Measurements from ENCODE around the gene LRIG1. TPM values are rescaled to one million over a fixed set of nuclear protein-coding genes. Genes with fewer than 3 reads are reported as not detected.

Gene LRIG1
- total RNA-seq, 2 donors from 2014 or later = 119 to 186 TPM

- peak; percentile 49 for DNase-seq (ENCODE audit: low spot score)
- Histone ChIP-seq H3K9me3 (no peaks in the 10 kb centered on the region), H3K27ac (peak overlapping the region; percentile 92 to 97), H3K4me1 (replicated peaks) (peaks cover 27% of the 10 kb centered on the region), H3K36me3 (no peaks in the 10 kb centered on the region), H3K4me3 (peak overlapping the region; percentile 98 to 99), H3K27me3 (replicated peaks; ENCODE audit: insufficient read depth) (no peaks in the 10 kb centered on the region)
- 35% methylated on average over 4 of the region's 4 CpGs for WGBS
- intact Hi-C loops (cut with DNase I) = loop anchor here (5.0 kb wide), 1 partner anchor 46 kb away; no protein-coding TSS in a partner anchor
- TF ChIP-seq POLR2AphosphoS5 (IDR thresholded peaks at IDR 0.05) (peak; percentile 39), CTCF (IDR thresholded peaks at IDR 0.05) (no peak)
These were observed 2.7 kb downstream of the LRIG1 start for GRCh38 chr3:66497985-66498671.

- H3K4me1 ChIP-seq (replicated peaks) = peaks cover 30% of the 10 kb centered on the region
- DNase-seq (ENCODE audit: low spot score) = peak; percentile 53
- H3K4me3 ChIP-seq = peak overlapping the region; percentile 98 to 99
These were observed 3.4 kb downstream of the LRIG1 start for GRCh38 chr3:66497288-66497984.

DNA sequence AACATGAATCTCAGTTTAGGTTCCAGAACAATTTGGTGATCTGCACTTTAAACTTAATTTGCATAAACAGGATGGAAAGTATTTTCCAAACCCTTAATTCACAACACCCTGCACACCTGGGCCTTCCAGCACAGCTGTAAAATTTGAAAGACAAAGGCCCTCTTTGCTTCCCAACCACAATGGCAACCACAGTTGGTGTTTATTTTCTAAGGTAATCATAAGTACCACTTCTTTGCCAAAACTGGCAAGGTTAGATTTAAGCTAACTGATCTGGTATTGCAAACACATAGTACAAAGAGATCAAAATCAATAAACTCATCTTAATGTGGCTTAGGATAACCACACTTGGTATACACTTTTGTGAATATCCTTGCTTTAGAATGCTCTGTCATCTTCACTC lies 4.1 kb downstream of the LRIG1 start:
- intact Hi-C loops (cut with DNase I) = loop anchor here (5.0 kb wide), 1 partner anchor 44 kb away; no protein-coding TSS in a partner anchor
- TF ChIP-seq POLR2AphosphoS5 (IDR thresholded peaks at IDR 0.05) = no peak
- no peak for TF ChIP-seq POLR2A (IDR thresholded peaks at IDR 0.05)
- no peak for TF ChIP-seq CTCF (IDR thresholded peaks at IDR 0.05)
- Histone ChIP-seq H3K4me1 (replicated peaks) (peaks cover 32% of the 10 kb centered on the region), H3K27ac (peak overlapping the region; percentile 68 to 97), H3K4me3 (peak overlapping the region in 1 of 2 donors; percentile 14), H3K36me3 (no peaks in the 10 kb centered on the region), H3K9me3 (no peaks in the 10 kb centered on the region), H3K27me3 (replicated peaks; ENCODE audit: insufficient read depth) (no peaks in the 10 kb centered on the region)
- no peak for DNase-seq (ENCODE audit: low spot score)

More at GRCh38 chr3:66497288-66497984, 3.4 kb downstream of the LRIG1 start:
- Histone ChIP-seq H3K36me3 (no peaks in the 10 kb centered on the region), H3K9me3 (no peaks in the 10 kb centered on the region), H3K27me3 (replicated peaks; ENCODE audit: insufficient read depth) (no peaks in the 10 kb centered on the region), H3K27ac (peak overlapping the region; percentile 92 to 97)
- peak; percentile 13 for TF ChIP-seq POLR2AphosphoS5 (IDR thresholded peaks at IDR 0.05)
- no peak for TF ChIP-seq POLR2A (IDR thresholded peaks at IDR 0.05)
- TF ChIP-seq CTCF (IDR thresholded peaks at IDR 0.05) = no peak
- intact Hi-C loops (cut with DNase I) = loop anchor here (5.0 kb wide), 1 partner anchor 45 kb away; no protein-coding TSS in a partner anchor
- 23% methylated on average over 5 of the region's 5 CpGs for WGBS

- Histone ChIP-seq H3K4me3 (peak overlapping the region; percentile 1 to 14), H3K27me3 (replicated peaks; ENCODE audit: insufficient read depth) (no peaks in the 10 kb centered on the region), H3K9me3 (no peaks in the 10 kb centered on the region), H3K27ac (peak overlapping the region; percentile 68 to 97), H3K4me1 (replicated peaks) (peaks cover 32% of the 10 kb centered on the region), H3K36me3 (no peaks in the 10 kb centered on the region)
- intact Hi-C loops (cut with DNase I) = loop anchor here (5.0 kb wide), 1 partner anchor 44 kb away; no protein-coding TSS in a partner anchor
- DNase-seq (ENCODE audit: low spot score) = no peak
- TF ChIP-seq POLR2A (IDR thresholded peaks at IDR 0.05) = no peak
- TF ChIP-seq POLR2AphosphoS5 (IDR thresholded peaks at IDR 0.05) = no peak
- TF ChIP-seq CTCF (IDR thresholded peaks at IDR 0.05) = no peak
- 33% methylated on average over 3 of the region's 3 CpGs for WGBS
These were observed 4.5 kb downstream of the LRIG1 start for GRCh38 chr3:66496301-66496700.

All from prostate gland (tissue), 2 donors.